ENCODE data around the gene CTNNA3.

The CTNNA3 gene

DNA sequence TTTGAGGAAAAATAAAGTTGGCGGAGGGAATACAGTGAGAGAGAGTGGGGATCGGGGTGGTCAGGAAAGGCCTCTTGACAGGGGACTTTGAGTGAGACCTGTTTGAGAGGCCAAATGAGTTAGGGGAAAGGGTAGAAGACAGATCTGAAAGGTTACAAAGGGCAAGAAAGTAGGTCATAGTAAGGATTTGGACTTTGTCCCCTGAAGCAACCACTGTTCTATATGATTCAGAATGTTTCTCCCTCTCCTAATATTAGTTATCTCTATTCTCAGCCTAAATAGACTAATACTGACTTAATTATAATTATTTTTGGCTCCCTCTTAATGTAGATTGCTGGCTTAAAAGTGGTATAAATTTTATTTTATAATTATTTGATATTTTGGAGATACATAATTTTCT lies 88.0 kb downstream of the CTNNA3 start:
- in situ Hi-C loops (cut with MboI; ENCODE audit: low pct_unique_long_range_greater_than_20kb, low sequenced_read_pairs, unreplicated experiment), result no loop called here
- TF ChIP-seq, protein P1, sequence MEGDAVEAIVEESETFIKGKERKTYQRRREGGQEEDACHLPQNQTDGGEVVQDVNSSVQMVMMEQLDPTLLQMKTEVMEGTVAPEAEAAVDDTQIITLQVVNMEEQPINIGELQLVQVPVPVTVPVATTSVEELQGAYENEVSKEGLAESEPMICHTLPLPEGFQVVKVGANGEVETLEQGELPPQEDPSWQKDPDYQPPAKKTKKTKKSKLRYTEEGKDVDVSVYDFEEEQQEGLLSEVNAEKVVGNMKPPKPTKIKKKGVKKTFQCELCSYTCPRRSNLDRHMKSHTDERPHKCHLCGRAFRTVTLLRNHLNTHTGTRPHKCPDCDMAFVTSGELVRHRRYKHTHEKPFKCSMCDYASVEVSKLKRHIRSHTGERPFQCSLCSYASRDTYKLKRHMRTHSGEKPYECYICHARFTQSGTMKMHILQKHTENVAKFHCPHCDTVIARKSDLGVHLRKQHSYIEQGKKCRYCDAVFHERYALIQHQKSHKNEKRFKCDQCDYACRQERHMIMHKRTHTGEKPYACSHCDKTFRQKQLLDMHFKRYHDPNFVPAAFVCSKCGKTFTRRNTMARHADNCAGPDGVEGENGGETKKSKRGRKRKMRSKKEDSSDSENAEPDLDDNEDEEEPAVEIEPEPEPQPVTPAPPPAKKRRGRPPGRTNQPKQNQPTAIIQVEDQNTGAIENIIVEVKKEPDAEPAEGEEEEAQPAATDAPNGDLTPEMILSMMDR (IDR thresholded peaks at IDR 0.05; ENCODE audit: extremely low read depth, insufficient read depth, missing control alignments), result no peak
- no peak for DNase-seq (ENCODE audit: low spot score)

DNA sequence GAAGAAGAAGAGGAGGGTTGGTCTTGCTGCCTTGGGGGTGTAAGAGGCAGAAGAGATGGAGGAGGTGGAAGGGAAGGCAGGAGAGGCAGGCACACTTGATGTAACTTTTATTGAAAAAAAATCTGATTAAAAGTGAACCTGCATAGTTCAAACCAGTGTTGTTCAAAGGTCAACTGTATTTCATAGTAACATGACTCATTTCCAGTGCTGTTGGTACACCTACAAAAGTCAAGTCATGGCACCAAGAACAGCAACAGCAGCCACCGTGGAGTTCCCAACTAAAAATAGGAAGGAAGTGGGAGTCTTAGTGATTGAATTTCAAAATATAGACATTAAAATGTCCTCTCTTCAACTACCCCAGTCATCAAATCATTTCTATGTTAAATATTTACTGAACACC lies 88.5 kb downstream of the CTNNA3 start:
- in situ Hi-C loops (cut with MboI; ENCODE audit: low pct_unique_long_range_greater_than_20kb, low sequenced_read_pairs, unreplicated experiment), result no loop called here
- TF ChIP-seq, protein P1 (IDR thresholded peaks at IDR 0.05; ENCODE audit: extremely low read depth, insufficient read depth, missing control alignments), result no peak
- no peak for DNase-seq (ENCODE audit: low spot score)

DNA sequence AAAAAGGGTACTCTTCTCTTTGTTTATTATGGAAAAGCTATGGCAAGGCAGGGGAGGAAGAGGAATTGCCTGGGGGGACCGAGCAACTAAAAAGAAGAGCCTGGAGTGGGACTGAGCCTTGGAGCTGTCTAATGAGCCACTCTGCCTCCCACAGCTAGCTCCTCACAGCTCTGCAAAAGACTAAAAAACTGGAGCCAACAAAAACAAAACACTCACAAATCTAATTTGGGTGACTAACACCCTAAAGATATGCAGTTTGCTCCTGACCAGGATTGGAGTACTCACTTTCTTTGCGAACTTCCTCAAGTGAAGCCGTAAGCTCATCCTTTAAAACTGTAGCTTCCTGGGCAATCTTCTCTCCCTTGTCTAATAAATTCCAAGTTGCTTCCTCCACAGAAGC lies 89.4 kb downstream of the CTNNA3 start:
- in situ Hi-C loops (cut with MboI; ENCODE audit: low pct_unique_long_range_greater_than_20kb, low sequenced_read_pairs, unreplicated experiment), result no loop called here
- no peak for DNase-seq (ENCODE audit: low spot score)
- TF ChIP-seq, protein P1 (IDR thresholded peaks at IDR 0.05; ENCODE audit: extremely low read depth, insufficient read depth, missing control alignments), result no peak

DNA sequence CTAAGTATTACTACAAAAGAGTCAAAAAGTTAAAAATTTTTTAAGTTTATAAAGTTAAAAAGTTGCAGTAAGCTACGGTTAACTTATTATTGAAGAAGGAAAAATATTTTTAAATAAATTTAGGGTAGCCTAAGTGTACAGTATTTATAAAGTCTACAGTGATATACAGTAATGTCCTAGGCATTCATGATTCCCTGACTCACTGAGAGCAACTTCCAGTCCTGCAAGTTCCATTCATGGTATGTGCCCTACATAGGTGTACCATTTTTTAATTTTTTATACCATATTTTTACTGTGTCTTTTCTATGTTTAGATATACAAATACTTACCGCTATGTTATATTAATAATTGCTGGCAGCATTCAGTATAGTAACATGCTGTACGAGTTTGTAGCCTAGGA lies 92.3 kb downstream of the CTNNA3 start:
- in situ Hi-C loops (cut with MboI; ENCODE audit: low pct_unique_long_range_greater_than_20kb, low sequenced_read_pairs, unreplicated experiment), result no loop called here
- TF ChIP-seq, protein P1 (IDR thresholded peaks at IDR 0.05; ENCODE audit: extremely low read depth, insufficient read depth, missing control alignments), result no peak
- no peak for DNase-seq (ENCODE audit: low spot score)

DNA sequence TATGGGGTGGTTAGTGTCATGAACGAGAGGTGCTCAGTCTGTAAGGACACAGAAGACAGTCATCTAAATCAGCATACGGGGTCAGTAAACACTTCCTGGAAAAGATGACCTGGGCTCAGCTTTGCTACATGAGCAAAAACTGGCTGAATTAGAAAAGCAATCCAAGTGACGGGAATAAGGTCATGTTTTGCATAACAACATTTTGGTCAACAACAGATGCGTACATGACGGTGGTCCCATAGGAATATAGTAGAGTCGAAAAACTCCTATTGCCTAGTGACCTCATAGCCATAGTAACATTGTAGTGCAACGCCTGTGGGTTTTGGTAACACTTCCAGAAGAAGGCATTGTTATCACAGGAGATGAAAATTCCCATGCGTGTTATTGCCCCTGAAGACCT lies 92.9 kb downstream of the CTNNA3 start:
- no peak for DNase-seq (ENCODE audit: low spot score)
- in situ Hi-C loops (cut with MboI; ENCODE audit: low pct_unique_long_range_greater_than_20kb, low sequenced_read_pairs, unreplicated experiment), result no loop called here
- TF ChIP-seq, protein P1 (IDR thresholded peaks at IDR 0.05; ENCODE audit: extremely low read depth, insufficient read depth, missing control alignments), result no peak

DNA sequence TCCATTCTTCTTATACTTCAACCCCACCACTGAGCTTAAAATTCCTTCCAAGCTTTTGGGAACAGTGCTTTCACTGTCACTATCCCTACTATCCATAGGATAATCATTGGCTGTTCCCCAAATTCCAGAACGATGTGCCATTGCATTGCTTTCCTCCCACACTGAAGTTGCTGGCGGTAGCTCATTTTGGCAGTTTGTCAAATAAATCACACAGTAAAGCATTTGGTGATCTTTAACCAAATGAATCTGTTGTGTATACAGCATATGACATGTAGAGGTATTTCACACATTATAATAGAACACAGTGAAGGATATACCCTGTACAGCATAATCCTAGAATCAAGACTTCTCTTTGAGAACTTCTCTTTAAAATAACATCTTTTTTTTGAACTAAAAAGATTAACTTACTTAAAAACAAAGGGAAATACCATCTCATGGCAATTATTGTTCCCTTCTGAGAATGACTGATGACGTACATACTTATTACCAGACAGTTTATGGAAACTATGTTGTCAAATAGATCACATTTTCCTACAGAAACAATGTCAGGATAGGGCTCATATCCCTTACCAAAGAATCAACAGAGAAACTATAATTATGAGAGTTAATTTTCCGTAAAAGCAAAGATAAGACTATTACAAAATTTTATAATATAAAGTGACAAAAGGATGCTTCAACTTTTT lies 93.6 kb downstream of the CTNNA3 start:
- in situ Hi-C loops (cut with MboI; ENCODE audit: low pct_unique_long_range_greater_than_20kb, low sequenced_read_pairs, unreplicated experiment), result no loop called here
- DNase-seq (ENCODE audit: low spot score), result no peak
- TF ChIP-seq, protein P1 (IDR thresholded peaks at IDR 0.05; ENCODE audit: extremely low read depth, insufficient read depth, missing control alignments), result no peak
